ENCODE data around the gene IL17B.

IL17B gene

GRCh38 chr5:149370878-149371277 lies 8.2 kb downstream of the IL17B start:
- H3K27me3 Mint-ChIP-seq: no peaks in the 10 kb centered on the region
- peaks cover 6% of the 10 kb centered on the region for H3K4me1 Mint-ChIP-seq (ENCODE audit: low read depth)
- peaks cover 16% of the 10 kb centered on the region for H3K36me3 Mint-ChIP-seq (ENCODE audit: low read depth)
- H3K4me3 Mint-ChIP-seq: no peak overlapping the region
- no peaks in the 10 kb centered on the region for H3K9me3 Mint-ChIP-seq
- H3K27ac Mint-ChIP-seq: no peak overlapping the region
- intact Hi-C loops (cut with micrococcal nuclease): loop anchor here (1.0 kb wide), 1 partner anchor 54 kb away; no protein-coding TSS in a partner anchor

GRCh38 chr5:149367972-149368645 lies 11.0 kb downstream of the IL17B start:
- Mint-ChIP-seq H3K27ac (no peak overlapping the region), H3K9me3 (no peaks in the 10 kb centered on the region), H3K27me3 (no peaks in the 10 kb centered on the region), H3K4me1 (ENCODE audit: low read depth) (peaks cover 22% of the 10 kb centered on the region), H3K4me3 (no peak overlapping the region), H3K36me3 (ENCODE audit: low read depth) (peaks cover 29% of the 10 kb centered on the region)
- intact Hi-C loops (cut with micrococcal nuclease): no loop called here

- no peak overlapping the region for H3K27ac Mint-ChIP-seq
- H3K4me3 Mint-ChIP-seq: no peak overlapping the region
- no peaks in the 10 kb centered on the region for H3K9me3 Mint-ChIP-seq
- intact Hi-C loops (cut with micrococcal nuclease): no loop called here
- no peaks in the 10 kb centered on the region for H3K27me3 Mint-ChIP-seq
- H3K36me3 Mint-ChIP-seq (ENCODE audit: low read depth): peaks cover 36% of the 10 kb centered on the region
- H3K4me1 Mint-ChIP-seq (ENCODE audit: low read depth): peaks cover 29% of the 10 kb centered on the region
These were observed 11.7 kb downstream of the IL17B start for GRCh38 chr5:149367249-149367971.

- H3K27ac Mint-ChIP-seq: no peak overlapping the region
- H3K27me3 Mint-ChIP-seq: no peaks in the 10 kb centered on the region
- peaks cover 30% of the 10 kb centered on the region for H3K4me1 Mint-ChIP-seq (ENCODE audit: low read depth)
- H3K9me3 Mint-ChIP-seq: no peaks in the 10 kb centered on the region
- intact Hi-C loops (cut with micrococcal nuclease): no loop called here
- H3K4me3 Mint-ChIP-seq: no peak overlapping the region
- H3K36me3 Mint-ChIP-seq (ENCODE audit: low read depth): peaks cover 36% of the 10 kb centered on the region
These were observed 12.8 kb downstream of the IL17B start for GRCh38 chr5:149366169-149366729.

- Mint-ChIP-seq H3K9me3 (no peaks in the 10 kb centered on the region), H3K4me1 (ENCODE audit: low read depth) (peaks cover 35% of the 10 kb centered on the region), H3K36me3 (ENCODE audit: low read depth) (peaks cover 36% of the 10 kb centered on the region), H3K27ac (no peak overlapping the region), H3K27me3 (no peaks in the 10 kb centered on the region), H3K4me3 (no peak overlapping the region)
- intact Hi-C loops (cut with micrococcal nuclease): no loop called here
These were observed 13.7 kb downstream of the IL17B start for GRCh38 chr5:149365418-149365817.

- Mint-ChIP-seq H3K9me3 (no peaks in the 10 kb centered on the region), H3K4me1 (ENCODE audit: low read depth) (peaks cover 42% of the 10 kb centered on the region), H3K27me3 (no peaks in the 10 kb centered on the region), H3K27ac (no peak overlapping the region), H3K36me3 (ENCODE audit: low read depth) (peaks cover 36% of the 10 kb centered on the region), H3K4me3 (no peak overlapping the region)
- intact Hi-C loops (cut with micrococcal nuclease): no loop called here
These were observed 14.4 kb downstream of the IL17B start for GRCh38 chr5:149364719-149365118.

- Mint-ChIP-seq H3K27me3 (no peaks in the 10 kb centered on the region), H3K9me3 (no peaks in the 10 kb centered on the region), H3K4me3 (no peak overlapping the region), H3K27ac (no peak overlapping the region), H3K4me1 (ENCODE audit: low read depth) (peaks cover 50% of the 10 kb centered on the region), H3K36me3 (ENCODE audit: low read depth) (peaks cover 36% of the 10 kb centered on the region)
- intact Hi-C loops (cut with micrococcal nuclease): no loop called here
These were observed 15.2 kb downstream of the IL17B start for GRCh38 chr5:149363936-149364335.

- H3K4me3 Mint-ChIP-seq: no peak overlapping the region
- peaks cover 34% of the 10 kb centered on the region for H3K36me3 Mint-ChIP-seq (ENCODE audit: low read depth)
- no peak overlapping the region for H3K27ac Mint-ChIP-seq
- no peaks in the 10 kb centered on the region for H3K9me3 Mint-ChIP-seq
- no peaks in the 10 kb centered on the region for H3K27me3 Mint-ChIP-seq
- peaks cover 56% of the 10 kb centered on the region for H3K4me1 Mint-ChIP-seq (ENCODE audit: low read depth)
- intact Hi-C loops (cut with micrococcal nuclease): no loop called here
These were observed 15.7 kb downstream of the IL17B start for GRCh38 chr5:149363358-149363757.

GRCh38 chr5:149362541-149362940 lies 16.6 kb downstream of the IL17B start:
- peaks cover 32% of the 10 kb centered on the region for H3K36me3 Mint-ChIP-seq (ENCODE audit: low read depth)
- H3K4me1 Mint-ChIP-seq (ENCODE audit: low read depth): peaks cover 59% of the 10 kb centered on the region
- H3K27ac Mint-ChIP-seq: no peak overlapping the region
- H3K9me3 Mint-ChIP-seq: no peaks in the 10 kb centered on the region
- intact Hi-C loops (cut with micrococcal nuclease): no loop called here
- no peaks in the 10 kb centered on the region for H3K27me3 Mint-ChIP-seq
- no peak overlapping the region for H3K4me3 Mint-ChIP-seq

- Mint-ChIP-seq H3K27ac (peak overlapping the region; percentile 69), H3K4me1 (ENCODE audit: low read depth) (peaks cover 52% of the 10 kb centered on the region), H3K9me3 (no peaks in the 10 kb centered on the region), H3K27me3 (no peaks in the 10 kb centered on the region), H3K36me3 (ENCODE audit: low read depth) (peaks cover 25% of the 10 kb centered on the region), H3K4me3 (no peak overlapping the region)
- intact Hi-C loops (cut with micrococcal nuclease): no loop called here
These were observed 18.8 kb downstream of the IL17B start for GRCh38 chr5:149360272-149360671.

GRCh38 chr5:149358868-149359495 lies 20.1 kb downstream of the IL17B start:
- H3K36me3 Mint-ChIP-seq (ENCODE audit: low read depth): peaks cover 29% of the 10 kb centered on the region
- intact Hi-C loops (cut with micrococcal nuclease): loop anchor here (2.0 kb wide), 1 partner anchor 14 kb away; the partner anchor contains the start of gene GRPEL2
- H3K9me3 Mint-ChIP-seq: no peaks in the 10 kb centered on the region
- H3K27ac Mint-ChIP-seq: no peak overlapping the region
- H3K4me3 Mint-ChIP-seq: peak overlapping the region; percentile 8
- H3K4me1 Mint-ChIP-seq (ENCODE audit: low read depth): peaks cover 40% of the 10 kb centered on the region
- H3K27me3 Mint-ChIP-seq: no peaks in the 10 kb centered on the region

- Mint-ChIP-seq H3K9me3 (no peaks in the 10 kb centered on the region), H3K4me3 (peak overlapping the region; percentile 94), H3K27ac (peak overlapping the region; percentile 83), H3K36me3 (ENCODE audit: low read depth) (peaks cover 35% of the 10 kb centered on the region), H3K4me1 (ENCODE audit: low read depth) (peaks cover 38% of the 10 kb centered on the region), H3K27me3 (no peaks in the 10 kb centered on the region)
- intact Hi-C loops (cut with micrococcal nuclease): loop anchor here (2.0 kb wide), 1 partner anchor 13 kb away; the partner anchor contains the start of gene GRPEL2
These were observed 20.8 kb downstream of the IL17B start for GRCh38 chr5:149358294-149358651.

GRCh38 chr5:149357370-149358293 lies 21.5 kb downstream of the IL17B start, which contains the start of gene PCYOX1L:
Gene PCYOX1L (plus strand): TSS chr5:149358046. CDS start chr5:149358069, 23 bp downstream.
- intact Hi-C loops (cut with micrococcal nuclease): loop anchor here (2.0 kb wide), 1 partner anchor 13 kb away; the partner anchor contains the start of gene GRPEL2
- H3K36me3 Mint-ChIP-seq (ENCODE audit: low read depth): peaks cover 33% of the 10 kb centered on the region
- H3K27ac Mint-ChIP-seq: peak within 1 kb of the TSS; percentile 83
- H3K4me3 Mint-ChIP-seq: peak within 1 kb of the TSS; percentile 94
- no peaks in the 10 kb centered on the region for H3K27me3 Mint-ChIP-seq
- H3K4me1 Mint-ChIP-seq (ENCODE audit: low read depth): peaks cover 32% of the 10 kb centered on the region
- H3K9me3 Mint-ChIP-seq: no peaks in the 10 kb centered on the region
